Gastrocnemius medialis (tissue), 4 donors: ENCODE measurements around the gene ALOX15. TPM values are rescaled to one million over a fixed set of nuclear protein-coding genes. Genes with fewer than 3 reads are reported as not detected.

Source experiments
- ATAC-seq, 2 donors: fragments of 150-250 bp; one replicate each; pipeline ENCODE4 v1.9.1; 2016
- DNase-seq, 2 donors: peaks; one replicate each; pipeline ENCODE4 v3.0.0-alpha.2; 2019
- H3K27ac ChIP-seq, 4 donors: fragments of 200-600 bp; sonication (generic); 1 replicate in 1 of 4; 2 replicates in 3 of 4; pipeline ENCODE4 v1.5.1; 2016 to 2018; ENCODE audit warnings: mild to moderate bottlenecking in 2 of 4, moderate library complexity in 1 of 4
- H3K27me3 ChIP-seq, 3 donors: fragments of 200-600 bp; sonication (generic) in 2 of 3; 1 replicate in 1 of 3; 2 replicates in 2 of 3; pipeline versions ENCODE4 v1.5.1 to v1.6.0; 2016 to 2019; ENCODE audit warnings: mild to moderate bottlenecking in 1 of 3, moderate library complexity in 1 of 3
- H3K36me3 ChIP-seq, 2 donors: fragments of 200-600 bp; sonication (generic) in 1 of 2; one replicate each; pipeline ENCODE4 v1.5.1; 2017 to 2018
- H3K4me1 ChIP-seq, 2 donors: fragments of 200-600 bp; sonication (generic) in 1 of 2; one replicate each; pipeline ENCODE4 v1.5.1; 2016 to 2017; ENCODE audit warnings: mild to moderate bottlenecking in 2 of 2
- H3K4me3 ChIP-seq, 4 donors: fragments of 200-600 bp; sonication (generic) in 3 of 4; 1 replicate in 1 of 4; 2 replicates in 3 of 4; pipeline ENCODE4 v1.5.1; 2016 to 2019; ENCODE audit warnings: mild to moderate bottlenecking in 2 of 4
- H3K9me3 ChIP-seq, 3 donors: fragments of 200-600 bp; sonication (generic) in 2 of 3; 1 replicate in 1 of 3; 2 replicates in 2 of 3; pipeline ENCODE4 v1.5.1; 2016 to 2019
- POLR2A ChIP-seq, 2 donors: fragments of 450-650 bp; IDR thresholded peaks; one replicate each; pipeline ENCODE4 v1.6.1; 2017; ENCODE audit warnings: antibody characterized with exemption in 2 of 2, mild to moderate bottlenecking in 2 of 2, moderate library complexity in 2 of 2
- in situ Hi-C, 4 donors: fragments of 200-750 bp; cut with MboI; loops; one replicate each; pipeline versions ENCODE4 v1.15.0 to v1.8.0; 2017; ENCODE audit warnings: low sequenced_read_pairs in 4 of 4
- intact Hi-C: fragments of 100-400 bp; cut with DNase I; formaldehyde crosslinking; loops from one replicate; pipeline ENCODE4 v1.15.1; 2023; ENCODE audit warnings: low total_unique reads
- total RNA-seq, 4 donors: library from RNA; depleted of rRNA; stranded (reverse); fragments of >200 nt; gene quantifications; one replicate each; pipeline versions ENCODE4 v1.1.0 to v1.2.3, GENCODE V29; 2016
- TF ChIP-seq, protein P1 (sequence below), 5 experiments: fragments of 450-650 bp in 3 of 5; fragments of 200-600 bp in 2 of 5; sonication (generic) in 2 of 5; IDR thresholded peaks in 4 of 5; conservative IDR thresholded peaks in 1 of 5; 1 replicate in 4 of 5; 2 replicates in 1 of 5; pipeline ENCODE4 v1.5.1; 2016 to 2019; ENCODE audit warnings: antibody characterized with exemption in 5 of 5, mild to moderate bottlenecking in 3 of 5, moderate library complexity in 3 of 5

ALOX15 gene
- total RNA-seq, 4 donors from 2014 or later = not detected

DNA sequence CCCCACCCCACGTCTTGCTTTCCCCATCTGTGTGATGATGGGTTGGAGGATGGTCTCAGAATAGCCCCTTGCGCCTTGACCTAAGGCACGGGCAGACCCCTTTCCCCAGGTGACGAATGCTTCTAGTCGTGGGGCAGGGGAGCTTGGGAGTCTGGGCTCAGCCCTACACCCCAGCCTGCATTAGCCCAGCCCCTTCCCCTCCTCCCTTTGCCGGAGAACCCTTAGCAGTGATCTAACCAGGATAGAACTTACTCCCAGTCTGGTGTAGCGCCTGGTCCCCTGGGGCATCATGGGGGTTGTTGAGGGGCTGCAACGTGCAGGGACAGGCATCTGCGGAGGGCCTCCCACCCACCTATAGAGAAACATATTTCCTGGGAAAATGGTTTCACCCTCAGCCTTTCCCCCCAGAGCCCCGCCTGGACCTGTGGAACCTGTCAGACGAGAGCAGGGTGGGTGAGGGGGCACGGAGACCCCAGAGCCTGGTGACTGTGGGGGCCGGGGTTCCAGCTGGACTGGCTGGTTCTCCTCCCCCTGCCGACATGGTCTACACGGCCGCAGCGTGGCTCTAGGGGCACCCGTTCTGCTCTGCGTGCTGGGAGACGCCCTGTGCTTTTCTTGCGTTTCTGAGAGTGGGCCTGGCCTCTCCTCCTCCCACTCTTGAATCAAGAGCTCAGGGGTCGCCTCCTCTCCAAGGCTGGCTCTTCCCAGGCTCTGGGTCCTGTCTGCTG is 52.4 kb downstream of the ALOX15 start:
- H3K27ac ChIP-seq = peak overlapping the region; percentile 90 to 100 (median 98)
- DNase-seq = no peak
- in situ Hi-C loops (no loop called here), intact Hi-C loops (no loop called here)
- H3K27me3 ChIP-seq = no peaks in the 10 kb centered on the region
- H3K9me3 ChIP-seq = no peaks in the 10 kb centered on the region
- peaks cover 62 to 64% of the 10 kb centered on the region in 2 donors for H3K4me1 ChIP-seq
- ATAC-seq = no peak
- peaks cover 0 to 22% of the 10 kb centered on the region in 2 donors for H3K36me3 ChIP-seq
- TF ChIP-seq, protein P1, sequence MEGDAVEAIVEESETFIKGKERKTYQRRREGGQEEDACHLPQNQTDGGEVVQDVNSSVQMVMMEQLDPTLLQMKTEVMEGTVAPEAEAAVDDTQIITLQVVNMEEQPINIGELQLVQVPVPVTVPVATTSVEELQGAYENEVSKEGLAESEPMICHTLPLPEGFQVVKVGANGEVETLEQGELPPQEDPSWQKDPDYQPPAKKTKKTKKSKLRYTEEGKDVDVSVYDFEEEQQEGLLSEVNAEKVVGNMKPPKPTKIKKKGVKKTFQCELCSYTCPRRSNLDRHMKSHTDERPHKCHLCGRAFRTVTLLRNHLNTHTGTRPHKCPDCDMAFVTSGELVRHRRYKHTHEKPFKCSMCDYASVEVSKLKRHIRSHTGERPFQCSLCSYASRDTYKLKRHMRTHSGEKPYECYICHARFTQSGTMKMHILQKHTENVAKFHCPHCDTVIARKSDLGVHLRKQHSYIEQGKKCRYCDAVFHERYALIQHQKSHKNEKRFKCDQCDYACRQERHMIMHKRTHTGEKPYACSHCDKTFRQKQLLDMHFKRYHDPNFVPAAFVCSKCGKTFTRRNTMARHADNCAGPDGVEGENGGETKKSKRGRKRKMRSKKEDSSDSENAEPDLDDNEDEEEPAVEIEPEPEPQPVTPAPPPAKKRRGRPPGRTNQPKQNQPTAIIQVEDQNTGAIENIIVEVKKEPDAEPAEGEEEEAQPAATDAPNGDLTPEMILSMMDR (IDR thresholded peaks at IDR 0.05 in 4 of 5, conservative IDR thresholded peaks at IDR 0.05 in 1 of 5) = no peak
- TF ChIP-seq POLR2A (IDR thresholded peaks at IDR 0.05) = no peak
- peak overlapping the region; percentile 0 to 87 (median 46) for H3K4me3 ChIP-seq

DNA sequence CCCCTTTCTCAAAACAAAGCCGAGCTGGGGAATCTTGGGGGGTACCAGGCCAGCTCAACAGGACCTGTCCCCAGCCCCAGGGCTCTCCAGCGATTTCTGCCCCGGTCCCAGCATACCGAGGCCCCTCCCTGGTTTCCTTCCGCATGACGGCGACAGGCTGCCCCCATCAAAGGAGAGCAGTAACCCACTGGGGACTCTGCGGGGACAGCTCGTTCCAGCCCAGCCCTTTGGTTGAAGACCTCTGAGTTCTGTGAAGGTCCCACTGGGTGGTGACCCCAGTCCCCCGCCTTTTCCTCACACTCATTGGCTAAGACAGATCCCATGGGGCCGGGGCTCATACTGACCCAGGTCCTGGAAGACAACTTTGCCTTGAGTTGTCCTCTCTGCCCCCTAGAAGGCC is 53.1 kb downstream of the ALOX15 start:
- in situ Hi-C loops (no loop called here), intact Hi-C loops (no loop called here)
- Histone ChIP-seq H3K36me3 (peaks cover 0 to 16% of the 10 kb centered on the region in 2 donors), H3K27ac (peak overlapping the region; percentile 90 to 100 (median 98)), H3K4me1 (peaks cover 60% of the 10 kb centered on the region in 2 donors), H3K4me3 (peak overlapping the region; percentile 33 to 87 (median 70)), H3K27me3 (no peaks in the 10 kb centered on the region), H3K9me3 (no peaks in the 10 kb centered on the region)
- DNase-seq (no peak), ATAC-seq (no peak)
- TF ChIP-seq, protein P1 (IDR thresholded peaks at IDR 0.05 in 4 of 5, conservative IDR thresholded peaks at IDR 0.05 in 1 of 5) = no peak
- TF ChIP-seq POLR2A (IDR thresholded peaks at IDR 0.05) = peak; percentile 7 to 27

DNA sequence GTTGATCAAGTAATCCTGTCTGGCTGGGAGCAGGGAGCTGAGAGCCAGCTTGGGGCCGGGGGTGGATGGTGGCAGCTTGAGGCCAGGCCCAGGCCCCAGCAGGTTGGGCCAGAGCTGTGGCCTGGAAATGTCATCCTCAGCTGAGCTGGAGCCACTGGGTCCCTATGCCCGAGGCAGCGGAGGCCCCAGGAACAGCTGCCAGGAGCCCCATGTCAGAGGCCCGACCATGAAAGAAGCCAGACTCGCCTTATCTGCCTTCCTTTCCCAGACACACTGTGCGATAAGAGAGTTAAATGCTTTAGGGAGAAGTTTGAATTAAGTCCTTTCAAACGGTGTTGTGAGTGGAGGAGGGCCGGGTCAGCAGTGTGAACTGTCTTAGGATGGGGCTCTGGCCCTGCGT is 53.7 kb downstream of the ALOX15 start:
- Histone ChIP-seq H3K27ac (peak overlapping the region; percentile 90 to 100 (median 98)), H3K27me3 (no peaks in the 10 kb centered on the region), H3K4me1 (peaks cover 58 to 60% of the 10 kb centered on the region in 2 donors), H3K4me3 (peak overlapping the region; percentile 33 to 87 (median 70)), H3K36me3 (peaks cover 0 to 10% of the 10 kb centered on the region in 2 donors), H3K9me3 (no peaks in the 10 kb centered on the region)
- TF ChIP-seq, protein P1 (IDR thresholded peaks at IDR 0.05 in 4 of 5, conservative IDR thresholded peaks at IDR 0.05 in 1 of 5) = no peak
- no peak for TF ChIP-seq POLR2A (IDR thresholded peaks at IDR 0.05)
- DNase-seq (no peak), ATAC-seq (no peak)
- in situ Hi-C loops = no loop called here
- intact Hi-C loops = loop anchor here (2.0 kb wide), 1 partner anchor 13 kb away; no protein-coding TSS in a partner anchor

- Histone ChIP-seq H3K4me3 (peak overlapping the region; percentile 63 to 87 (median 73)), H3K9me3 (no peaks in the 10 kb centered on the region), H3K36me3 (peaks cover 0 to 4% of the 10 kb centered on the region in 2 donors), H3K4me1 (peaks cover 52 to 54% of the 10 kb centered on the region in 2 donors), H3K27me3 (no peaks in the 10 kb centered on the region), H3K27ac (peak overlapping the region; percentile 90 to 100 (median 98))
- intact Hi-C loops (loop anchor here (2.0 kb wide), 1 partner anchor 14 kb away; no protein-coding TSS in a partner anchor), in situ Hi-C loops (no loop called here)
- peak; percentile 52 to 78 for TF ChIP-seq POLR2A (IDR thresholded peaks at IDR 0.05)
- TF ChIP-seq, protein P1 (IDR thresholded peaks at IDR 0.05 in 4 of 5, conservative IDR thresholded peaks at IDR 0.05 in 1 of 5) = no peak
- DNase-seq (peak in 1 of 2 donors; percentile 66), ATAC-seq (peak; percentile 1 to 6)
Measured at GRCh38 chr17:4587195-4587594, 54.3 kb downstream of the ALOX15 start.
